GM19452 (cell line): ENCODE results near the gene SLC10A3.

ENCODE experiments used
- ATAC-seq: cut with Tn5 transposase; IDR thresholded peaks from one replicate; pipeline ENCODE4 v1.9.1; 2021; ENCODE audit not compliant: unreplicated experiment

SLC10A3 gene

DNA sequence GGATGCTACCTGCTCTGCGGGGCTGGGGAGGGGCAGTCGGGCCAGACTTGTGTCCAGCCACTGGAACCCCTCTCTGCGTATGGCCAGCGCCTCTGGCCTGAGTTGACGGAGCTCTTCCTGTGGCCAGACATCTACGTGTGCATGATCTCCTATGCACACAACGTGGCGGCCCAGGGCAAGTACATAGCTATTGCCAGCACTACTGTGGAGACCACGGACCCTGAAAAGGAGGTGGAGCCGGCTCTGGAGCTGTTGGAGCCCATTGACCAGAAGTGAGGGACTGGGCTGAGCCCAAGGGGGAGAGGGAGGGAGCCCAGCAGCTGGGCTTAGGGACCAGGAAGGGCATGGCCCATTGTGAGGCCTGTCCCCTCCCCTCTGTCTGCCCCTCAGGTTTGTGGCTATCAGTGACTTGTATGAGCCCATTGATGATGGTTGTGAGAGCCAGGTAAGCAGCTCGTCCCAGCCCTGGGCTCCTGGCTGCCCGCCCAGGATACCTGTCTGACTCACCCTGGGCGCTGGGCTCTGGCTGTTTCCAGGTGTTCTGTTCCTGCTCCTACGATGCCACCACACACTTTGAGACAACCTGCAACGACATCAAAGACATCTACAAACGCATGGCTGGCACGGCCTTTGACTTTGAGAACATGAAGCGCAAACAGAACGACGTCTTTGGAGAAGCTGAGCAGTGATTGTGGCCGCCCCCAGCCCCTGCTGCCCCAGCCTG lies 48.3 kb downstream of the SLC10A3 start:
- no peak for ATAC-seq

DNA sequence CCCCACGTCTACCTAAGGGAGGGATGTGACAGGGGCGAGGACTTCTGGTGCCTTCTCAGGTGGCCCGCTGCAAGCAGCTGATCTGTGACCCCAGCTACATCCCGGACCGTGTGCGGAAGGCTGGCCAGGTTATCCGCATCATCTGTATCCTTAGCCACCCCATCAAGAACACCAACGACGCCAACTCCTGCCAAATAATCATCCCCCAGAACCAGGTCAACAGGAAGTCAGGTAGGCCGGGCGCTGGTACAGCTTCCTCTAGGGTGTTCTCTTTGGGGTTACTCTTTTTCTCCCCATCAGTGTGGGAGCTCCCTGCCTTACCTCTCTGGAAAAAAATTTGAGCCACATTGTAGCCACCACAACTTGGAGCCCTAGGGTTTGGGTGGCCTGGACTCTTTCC lies 48.9 kb downstream of the SLC10A3 start:
- no peak for ATAC-seq

DNA sequence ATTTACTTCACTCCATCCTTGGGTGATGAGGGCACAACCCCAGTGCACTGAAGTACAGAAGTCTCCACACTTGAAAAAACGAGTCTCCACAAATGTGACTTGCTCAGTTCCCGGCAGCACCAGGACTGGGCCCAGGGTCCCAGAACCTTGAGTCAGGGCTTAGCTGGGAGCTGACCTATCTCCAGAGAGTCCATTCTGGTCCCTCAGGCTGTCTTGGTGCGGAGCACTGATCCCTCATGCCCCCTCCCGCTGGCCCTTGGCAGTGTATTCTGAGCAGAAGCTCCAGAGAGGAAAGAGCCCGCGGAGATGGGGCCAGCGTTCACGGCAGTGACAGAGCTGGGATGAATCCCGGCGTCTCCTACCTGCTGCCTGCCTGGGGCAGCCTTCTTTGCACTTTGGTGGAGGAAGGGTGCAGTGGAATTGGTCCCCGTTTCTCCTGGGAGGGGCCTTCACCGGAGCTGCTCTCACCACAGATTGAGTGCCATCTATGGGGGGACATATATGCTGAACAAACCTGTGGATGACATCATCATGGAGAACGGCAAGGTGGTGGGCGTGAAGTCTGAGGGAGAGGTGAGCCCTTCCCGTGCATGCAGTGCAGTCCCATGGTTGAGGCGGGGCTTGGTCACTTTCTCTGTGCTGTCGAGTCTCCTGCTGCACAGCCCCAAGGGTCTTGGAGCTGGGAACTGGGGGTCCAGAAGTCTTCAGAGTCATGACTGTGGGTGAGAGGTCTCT lies 49.6 kb downstream of the SLC10A3 start:
- no peak for ATAC-seq

DNA sequence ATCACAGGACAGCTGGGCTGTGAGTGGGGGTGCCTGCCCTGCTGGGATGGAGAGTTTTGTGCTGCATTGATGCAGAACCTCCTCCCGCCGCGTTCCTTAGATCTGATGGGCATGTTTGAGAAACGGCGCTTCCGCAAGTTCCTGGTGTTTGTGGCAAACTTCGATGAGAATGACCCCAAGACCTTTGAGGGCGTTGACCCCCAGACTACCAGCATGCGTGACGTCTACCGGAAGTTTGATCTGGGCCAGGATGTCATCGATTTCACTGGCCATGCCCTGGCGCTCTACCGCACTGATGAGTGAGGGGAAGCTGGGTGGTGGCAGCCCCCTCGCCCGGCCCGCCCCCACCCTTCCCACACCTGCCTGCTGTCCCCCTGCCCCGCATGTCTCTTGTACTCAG lies 50.6 kb downstream of the SLC10A3 start:
- ATAC-seq, result no peak

DNA sequence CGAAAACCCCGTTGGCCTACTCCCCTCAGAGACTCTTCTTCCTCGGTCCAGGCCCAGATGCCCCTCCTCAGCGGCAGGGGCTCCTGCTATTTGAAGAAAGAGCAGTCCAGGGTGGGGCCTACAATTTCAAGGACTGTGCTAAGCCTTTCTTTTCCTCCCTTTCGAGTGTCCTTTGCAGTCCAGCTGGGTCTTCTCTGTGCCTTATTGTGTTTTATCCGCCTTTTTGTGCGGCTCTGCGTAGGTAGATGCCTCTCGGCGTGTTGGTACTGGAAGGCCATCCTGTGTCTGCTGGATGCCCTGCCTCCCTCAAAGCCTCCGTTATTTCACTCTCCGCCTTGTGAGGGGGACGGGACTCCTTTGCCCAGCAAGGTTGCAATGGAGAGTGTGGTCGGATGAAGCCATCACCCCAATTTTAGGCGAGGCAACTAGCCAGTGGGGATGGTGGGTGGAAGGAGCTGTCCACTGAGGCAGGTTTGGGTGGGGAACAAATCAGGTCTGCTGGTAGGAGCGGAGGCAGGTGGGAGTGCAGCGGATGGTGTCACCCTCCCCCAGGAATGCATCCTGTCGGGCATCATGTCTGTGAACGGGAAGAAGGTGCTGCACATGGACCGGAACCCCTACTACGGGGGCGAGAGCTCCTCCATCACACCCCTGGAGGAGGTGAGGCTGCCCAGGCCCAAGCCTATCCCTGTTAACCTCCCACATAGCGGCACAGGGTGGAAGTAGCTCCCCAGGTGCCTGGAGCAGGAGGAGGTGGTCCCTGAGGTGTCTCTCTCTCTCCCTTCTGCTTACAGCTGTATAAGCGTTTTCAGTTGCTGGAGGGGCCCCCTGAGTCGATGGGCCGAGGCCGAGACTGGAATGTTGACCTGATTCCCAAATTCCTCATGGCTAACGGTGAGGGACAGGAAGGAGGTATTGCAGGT lies 52.2 kb downstream of the SLC10A3 start:
- no peak for ATAC-seq
